HG03135 (cell line): ENCODE measurements around the gene HBM.
"Not testable (repeated sequence)": the region's sequence is repeated elsewhere in the genome, so short reads cannot be mapped to it uniquely, and the experiment has no call there.

Experiments
- ATAC-seq: cut with Tn5 transposase; IDR thresholded peaks from one replicate; pipeline ENCODE4 v1.9.1; 2021; ENCODE audit warnings: mild to moderate bottlenecking, moderate library complexity; ENCODE audit not compliant: unreplicated experiment

HBM gene

GRCh38 chr16:144797-145252 lies 21.0 kb upstream of the HBM start:
- ATAC-seq = no peak

- ATAC-seq = no peak
Observed at GRCh38 chr16:146646-147045, 19.1 kb upstream of the HBM start.

GRCh38 chr16:149024-149660 lies 16.6 kb upstream of the HBM start:
- no peak for ATAC-seq

GRCh38 chr16:152141-153128 lies 13.3 kb upstream of the HBM start, which contains the start of gene HBZ:
Gene HBZ, plus strand, starts transcription at chr16:152644. Its CDS starts 266 bp downstream, at chr16:152910.
- ATAC-seq = no peak

- ATAC-seq = not testable (repeated sequence)
Observed at GRCh38 chr16:153129-153521, 12.7 kb upstream of the HBM start.

- ATAC-seq = not testable (repeated sequence)
Observed at GRCh38 chr16:153550-154216, 12.1 kb upstream of the HBM start.

GRCh38 chr16:154217-155030 lies 11.4 kb upstream of the HBM start:
- no peak for ATAC-seq

- ATAC-seq = no peak
Observed at GRCh38 chr16:155031-155398, 10.8 kb upstream of the HBM start.

GRCh38 chr16:159136-159849 lies 6.5 kb upstream of the HBM start:
- ATAC-seq = no peak

GRCh38 chr16:160242-160641 lies 5.5 kb upstream of the HBM start:
- ATAC-seq = not testable (repeated sequence)

GRCh38 chr16:160691-161190 lies 5.0 kb upstream of the HBM start:
- no peak for ATAC-seq

GRCh38 chr16:162271-162991 lies 3.3 kb upstream of the HBM start:
- no peak for ATAC-seq

- not testable (repeated sequence) for ATAC-seq
Observed at GRCh38 chr16:163139-163538, 2.6 kb upstream of the HBM start.

- ATAC-seq = not testable (repeated sequence)
Observed at GRCh38 chr16:163696-164095, 2.1 kb upstream of the HBM start.

- not testable (repeated sequence) for ATAC-seq
Observed at GRCh38 chr16:164134-164823, 1.5 kb upstream of the HBM start.

GRCh38 chr16:164827-165538 lies 795 bp upstream of the HBM start:
- ATAC-seq = no peak

GRCh38 chr16:166375-167121 lies 770 bp downstream of the HBM start:
- no peak for ATAC-seq
